AG10803 (cell line): ENCODE results near the gene IL11RA.

Experiments
- DNase-seq: peaks from one replicate; pipeline ENCODE4 v3.0.0; 2010; ENCODE audit warnings: low read depth
- H3K4me3 ChIP-seq: 2 replicates; pipeline ENCODE4 v1.5.1; 2011; ENCODE audit warnings: mild to moderate bottlenecking, low read length, control low read depth
- CTCF ChIP-seq: conservative IDR thresholded peaks from 2 replicates; pipeline ENCODE4 v1.5.1; 2011; ENCODE audit warnings: mild to moderate bottlenecking, low read length, control low read depth, inconsistent platforms

The IL11RA gene

GRCh38 chr9:34655394-34655793, 3.4 kb downstream of the IL11RA start:
- no peak for DNase-seq
- H3K4me3 ChIP-seq: no peak overlapping the region
- TF ChIP-seq CTCF: no peak

DNA sequence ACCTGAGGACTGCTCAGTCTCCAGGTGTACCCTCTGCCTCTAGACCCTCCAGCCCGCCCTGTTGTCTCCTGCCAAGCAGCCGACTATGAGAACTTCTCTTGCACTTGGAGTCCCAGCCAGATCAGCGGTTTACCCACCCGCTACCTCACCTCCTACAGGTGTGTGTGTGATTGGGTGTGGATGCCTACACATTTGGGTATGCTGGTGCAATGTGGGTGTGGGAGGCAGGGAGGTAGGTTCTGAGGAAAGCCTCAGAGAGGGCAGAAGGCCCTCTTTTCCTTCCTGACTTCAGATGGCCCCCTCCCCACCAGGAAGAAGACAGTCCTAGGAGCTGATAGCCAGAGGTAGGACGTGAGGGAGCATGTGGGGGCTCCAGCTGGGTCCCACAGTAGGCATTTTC, 5.0 kb downstream of the IL11RA start:
- DNase-seq: no peak
- no peak overlapping the region for H3K4me3 ChIP-seq
- no peak for TF ChIP-seq CTCF

- no peak overlapping the region for H3K4me3 ChIP-seq
- no peak for TF ChIP-seq CTCF
- no peak for DNase-seq
These were observed 6.5 kb downstream of the IL11RA start for GRCh38 chr9:34658461-34658860.

GRCh38 chr9:34659592-34660253, 7.7 kb downstream of the IL11RA start:
- no peak for DNase-seq
- no peak overlapping the region for H3K4me3 ChIP-seq
- TF ChIP-seq CTCF: no peak

DNA sequence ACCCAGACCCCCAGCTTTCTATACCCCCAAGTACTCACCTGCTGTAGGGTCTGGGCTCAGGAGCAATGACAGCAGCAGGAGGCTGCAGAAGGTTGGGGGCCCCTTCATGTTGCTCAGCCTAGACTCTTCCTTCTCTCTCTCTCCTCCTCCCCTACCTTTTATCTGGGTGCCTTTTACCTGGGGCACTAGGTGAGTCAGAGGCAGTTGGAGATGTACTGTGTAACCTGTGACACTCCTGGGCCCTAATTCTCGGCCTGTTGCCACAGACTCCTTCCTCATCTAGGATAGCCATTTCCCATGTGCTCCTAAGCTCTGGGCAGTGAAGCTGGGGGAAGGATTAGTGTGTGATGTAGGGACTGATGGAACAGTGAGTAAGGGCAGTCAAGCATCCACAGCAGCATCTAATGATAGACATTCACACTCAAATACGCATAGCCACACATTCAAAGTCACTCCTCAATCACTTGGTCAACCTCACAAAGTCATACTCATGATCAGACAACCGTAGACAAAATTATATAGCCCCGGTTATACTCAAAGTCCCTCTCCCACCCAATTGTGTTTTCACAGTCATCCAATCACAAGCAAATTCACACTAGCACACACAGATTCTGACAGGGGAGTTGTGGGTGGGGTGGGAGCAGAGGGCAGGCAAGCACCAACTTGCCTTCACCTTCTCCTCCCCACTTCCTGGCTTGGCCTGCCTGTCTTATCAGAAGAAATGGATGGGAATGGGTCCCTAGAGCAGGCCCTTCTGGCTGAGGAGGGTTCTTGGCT, 10.7 kb downstream of the IL11RA start, which contains the start of gene CCL27:
CCL27 (minus strand) TSS at position 132 of the 777 bp plus-strand sequence; CDS start at position 108, 24 bp downstream.
- DNase-seq: no peak
- TF ChIP-seq CTCF: no peak
- H3K4me3 ChIP-seq: no peak within 1 kb of the TSS

GRCh38 chr9:34663303-34663605, 11.3 kb downstream of the IL11RA start:
- TF ChIP-seq CTCF: no peak

More at GRCh38 chr9:34663303-34663605, 11.3 kb downstream of the IL11RA start:
- DNase-seq: no peak
- H3K4me3 ChIP-seq: no peak overlapping the region
